ENCODE measurements around the gene PYY.
"Not testable (repeated sequence)": the region's sequence is repeated elsewhere in the genome, so short reads cannot be mapped to it uniquely, and the experiment has no call there.

The PYY gene

DNA sequence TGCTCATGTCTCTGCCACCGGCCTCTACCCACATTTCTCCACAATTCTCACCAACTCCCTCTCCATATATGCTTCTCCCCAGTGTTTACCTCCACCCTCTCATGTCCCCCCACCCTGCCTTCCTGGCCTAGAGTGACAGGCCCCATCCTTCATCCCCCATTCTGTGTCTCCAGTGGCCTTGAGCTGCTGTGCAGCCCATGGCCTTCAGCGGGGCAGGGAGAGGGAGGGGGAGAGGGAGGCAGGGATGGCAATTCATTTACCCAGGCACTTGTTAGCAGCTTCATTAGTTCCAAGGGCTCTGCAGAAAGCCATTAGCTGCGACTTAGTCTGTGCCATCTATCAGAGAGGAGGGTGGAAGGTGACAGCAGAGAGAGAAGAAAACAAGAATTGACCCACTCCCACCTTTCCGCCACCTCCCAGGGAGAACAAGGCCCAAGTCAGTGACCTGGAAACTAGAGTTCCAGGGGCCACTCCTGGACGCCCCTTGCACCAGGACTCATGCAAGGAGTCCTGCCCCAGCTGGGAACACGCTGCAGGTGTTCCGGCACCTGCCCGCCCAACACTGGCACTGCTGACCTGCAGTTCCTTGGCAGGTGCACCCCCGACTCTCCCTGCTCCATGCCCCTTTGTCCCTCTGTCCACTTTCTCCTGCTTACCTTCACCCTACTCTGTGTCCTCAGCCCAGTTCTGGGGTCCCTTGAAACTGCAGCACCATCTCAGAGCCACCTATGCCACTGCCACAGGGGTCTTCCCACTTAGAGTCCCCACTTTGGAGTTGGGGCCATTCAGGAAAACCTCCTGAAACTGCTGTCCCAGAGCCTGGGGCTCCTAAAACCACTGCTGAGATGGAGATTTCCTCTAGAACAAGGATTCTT lies 23.5 kb upstream of the PYY start:
- no peak for DNase-seq

- DNase-seq = no peak
Measured at GRCh38 chr17:43975898-43976297, 22.2 kb upstream of the PYY start.

- no peak for DNase-seq
Measured at GRCh38 chr17:43974382-43975266, 20.9 kb upstream of the PYY start.

- DNase-seq = not testable (repeated sequence)
Measured at GRCh38 chr17:43972444-43973212, 18.9 kb upstream of the PYY start.

DNA sequence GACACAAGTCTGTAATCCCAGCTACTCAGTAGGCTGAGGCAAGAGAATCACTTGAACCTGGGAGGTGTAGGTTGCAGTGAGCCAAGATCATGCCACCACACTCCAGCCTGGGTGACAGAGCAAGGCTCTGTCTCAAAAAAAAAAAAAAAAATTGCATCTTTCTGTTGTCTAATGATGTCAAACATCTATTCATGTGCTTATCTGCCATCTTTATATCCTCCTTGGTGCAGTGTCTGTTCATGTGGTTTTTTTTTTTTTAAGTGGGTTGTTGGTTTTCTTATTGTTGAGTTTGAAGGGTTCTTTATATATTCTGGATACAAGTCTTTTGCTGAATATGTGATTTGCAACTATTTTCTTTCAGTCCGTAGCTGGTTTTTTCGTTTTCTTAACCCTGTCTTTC lies 17.7 kb upstream of the PYY start:
- DNase-seq = not testable (repeated sequence)

DNA sequence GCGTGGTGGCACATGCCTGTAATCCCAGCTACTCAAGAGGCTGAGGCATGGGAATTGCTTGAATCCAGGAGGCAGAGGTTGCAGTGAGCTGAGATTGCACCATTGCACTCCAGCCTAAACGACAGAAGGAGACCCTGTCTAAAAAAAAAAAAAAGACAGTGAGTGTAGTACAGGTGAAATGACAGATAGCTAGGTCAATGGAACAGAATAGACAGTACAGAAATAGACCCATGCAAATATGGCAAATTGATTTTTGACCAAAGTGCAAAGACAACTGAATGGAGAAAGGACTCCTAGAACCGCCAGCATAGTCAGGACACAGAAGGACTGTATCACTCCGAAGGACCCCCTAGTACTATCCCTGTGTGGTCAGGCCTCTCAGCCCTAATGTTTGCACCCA lies 16.6 kb upstream of the PYY start:
- no peak for DNase-seq

DNA sequence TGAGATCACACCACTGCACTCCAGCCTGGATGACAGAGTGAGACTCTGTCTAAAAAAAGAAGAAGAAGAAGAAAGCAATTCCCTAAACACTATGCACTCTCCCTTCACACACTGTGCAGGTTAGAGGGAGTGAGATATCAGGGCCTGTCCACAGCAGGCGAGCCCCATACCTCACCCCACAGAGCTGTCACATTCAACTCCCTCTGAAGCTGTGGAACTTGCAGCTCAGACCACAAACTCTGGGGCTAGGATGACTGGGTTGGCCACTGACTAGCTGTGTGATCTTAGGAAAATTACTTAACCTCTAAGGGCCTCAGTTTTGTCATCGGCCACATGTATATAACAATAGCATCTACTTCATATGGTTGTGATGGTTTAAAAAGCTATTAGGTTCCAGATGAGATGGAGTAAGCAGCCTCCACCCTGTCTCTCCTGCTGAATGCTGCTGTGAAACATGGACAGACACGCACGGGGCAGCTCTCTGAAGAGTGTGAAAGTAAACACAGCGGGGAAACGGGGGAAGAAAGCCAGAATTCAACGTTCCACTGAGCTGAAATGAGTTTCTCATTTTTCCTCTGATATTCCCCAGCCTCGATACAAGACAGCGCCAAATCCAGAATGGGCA lies 13.6 kb upstream of the PYY start:
- DNase-seq = no peak

GRCh38 chr17:43966276-43966675 lies 12.5 kb upstream of the PYY start:
- DNase-seq = no peak

DNA sequence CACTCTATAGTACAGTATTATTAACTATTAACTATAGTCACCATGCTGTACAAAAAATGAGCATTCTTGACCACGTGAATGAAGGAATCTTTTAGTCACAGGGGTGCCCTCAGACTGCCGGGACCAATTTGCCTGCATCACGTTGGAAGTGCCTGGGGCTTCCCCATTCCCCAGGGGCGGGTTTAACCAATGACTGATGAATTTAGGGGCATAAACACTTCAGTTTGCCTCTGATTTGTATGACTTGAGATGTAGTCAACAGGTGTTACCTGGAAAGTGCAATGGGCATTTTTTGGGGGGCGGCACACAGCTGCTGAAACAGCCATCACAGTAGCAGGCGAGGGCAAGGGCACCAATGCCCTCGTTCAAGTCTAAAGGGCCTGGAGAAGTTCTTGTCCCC lies 8.7 kb upstream of the PYY start:
- no peak for DNase-seq

- DNase-seq = no peak
Measured at GRCh38 chr17:43961954-43962353, 8.2 kb upstream of the PYY start.

DNA sequence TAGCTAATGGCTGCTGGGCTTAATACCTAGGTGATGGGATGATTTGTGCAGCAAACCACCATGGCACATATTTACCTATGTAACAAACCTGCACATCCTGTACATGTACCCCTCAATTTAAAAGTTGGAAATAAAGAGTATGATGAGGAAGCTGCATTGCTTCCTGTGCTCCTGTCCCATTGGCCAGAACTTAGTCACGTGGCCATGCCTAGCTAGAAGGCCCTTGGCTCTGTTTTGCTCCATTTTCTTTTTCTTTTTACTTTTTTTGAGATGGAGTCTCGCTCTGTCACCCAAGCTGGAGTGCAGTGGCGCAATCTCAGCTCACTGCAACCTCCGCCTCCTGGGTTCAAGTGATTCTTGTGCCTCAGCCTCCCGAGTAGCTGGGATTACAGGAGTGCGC lies 7.6 kb upstream of the PYY start:
- DNase-seq = not testable (repeated sequence)

- DNase-seq = no peak
Measured at GRCh38 chr17:43958748-43959352, 5.1 kb upstream of the PYY start.

GRCh38 chr17:43956222-43956621 lies 2.5 kb upstream of the PYY start:
- no peak for DNase-seq

- no peak for DNase-seq
Measured at GRCh38 chr17:43952724-43953666, 745 bp downstream of the PYY start.

GRCh38 chr17:43952351-43952723 lies 1.4 kb downstream of the PYY start:
- peak; percentile 64 for DNase-seq

DNA sequence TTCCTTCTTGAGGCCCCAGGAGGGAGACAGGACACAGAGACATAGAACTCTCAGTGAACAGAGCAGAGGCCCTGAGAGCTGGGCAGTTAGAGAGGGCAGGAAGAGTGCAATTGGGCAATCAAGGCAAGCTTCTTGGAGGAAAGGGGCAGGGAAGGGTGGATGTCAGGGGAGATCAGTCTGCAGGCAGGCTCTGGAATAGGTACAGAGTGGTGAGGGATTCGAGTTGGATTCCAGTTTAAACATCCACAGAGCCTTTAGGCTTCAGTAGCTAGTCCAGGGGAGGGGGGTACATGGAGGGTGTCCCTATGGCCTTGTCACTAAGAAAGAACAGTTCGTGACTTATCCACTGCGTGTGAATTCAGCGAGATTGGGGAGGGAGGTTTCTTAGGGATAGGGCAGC lies 2.0 kb downstream of the PYY start:
- no peak for DNase-seq

DNA sequence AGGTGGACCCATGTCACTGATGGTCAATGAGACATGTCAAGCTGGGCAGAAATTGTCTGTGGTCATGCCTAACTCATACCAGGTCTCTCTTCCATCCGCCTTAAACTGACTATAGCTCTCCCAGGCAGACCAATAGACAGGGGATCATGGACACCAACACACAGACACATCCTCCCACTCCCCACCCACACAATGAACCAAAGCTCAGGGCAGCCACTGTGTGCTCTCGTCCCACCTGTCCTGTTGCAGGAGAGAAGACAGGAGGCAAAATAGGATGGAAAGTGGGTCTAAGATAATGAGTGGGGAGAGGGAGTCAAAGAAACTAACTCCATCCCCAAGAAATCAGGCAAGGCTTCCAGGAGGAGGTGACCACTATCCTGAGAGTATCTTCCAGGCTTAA lies 3.2 kb downstream of the PYY start:
- no peak for DNase-seq

DNA sequence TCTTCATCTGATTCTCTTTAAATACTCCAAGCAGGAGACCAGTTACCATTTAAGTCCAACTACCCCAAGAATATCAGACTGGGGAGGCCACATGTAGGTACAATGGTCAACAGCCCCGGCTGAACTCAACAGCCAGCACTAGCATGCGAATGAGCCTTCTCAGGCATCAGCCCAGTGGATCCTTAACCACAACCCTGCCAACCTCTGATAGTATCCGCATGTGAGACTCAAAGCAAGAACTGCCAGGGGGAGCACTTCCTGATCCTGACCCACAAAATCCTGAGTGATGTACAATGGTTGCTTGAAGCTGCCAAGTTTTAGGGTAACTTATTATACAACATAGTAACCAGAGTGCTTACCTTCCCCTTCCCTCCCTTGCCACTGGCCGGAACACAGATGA lies 4.0 kb downstream of the PYY start:
- no peak for DNase-seq

DNA sequence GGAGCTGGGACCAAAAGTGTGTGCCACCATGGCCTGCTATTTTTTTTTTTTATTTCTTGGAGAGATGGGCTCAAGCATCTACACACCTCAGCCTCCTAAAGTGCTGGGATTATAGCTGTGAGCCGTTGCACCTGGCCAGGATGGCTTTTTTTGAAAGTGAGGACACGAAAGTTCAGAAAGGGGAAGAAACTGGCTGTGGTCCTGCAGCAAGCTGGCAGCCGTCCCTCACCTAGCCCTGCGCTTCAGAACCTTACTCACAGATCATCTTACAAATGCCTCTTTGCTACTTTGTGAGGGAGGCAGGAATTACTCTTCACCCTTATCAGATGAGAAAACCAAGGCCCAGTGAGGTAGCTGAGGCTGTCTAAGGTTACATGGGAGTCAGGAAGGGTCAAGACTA lies 7.0 kb downstream of the PYY start:
- DNase-seq = no peak

- DNase-seq = no peak
Measured at GRCh38 chr17:43945074-43945829, 8.5 kb downstream of the PYY start.
